Testis (tissue), 3 donors: ENCODE measurements around the gene ENTPD8. TPM values are rescaled to one million over a fixed set of nuclear protein-coding genes. Genes with fewer than 3 reads are reported as not detected.

Source experiments
- microRNA-seq, 2 donors: library from miRNA; unstranded; fragments of <30 nt; microRNA quantifications; one replicate each; pipeline ENCODE4, GENCODE V29; 2016; ENCODE audit warnings: borderline number of aligned reads in 2 of 2, borderline replicate concordance in 1 of 2
- polyA plus RNA-seq: library from polyadenylated mRNA; stranded (reverse); fragments of 350-450 nt; fragmentation: Illumina TruSeq; extraction: RNeasy Lipid Tissue Mini Kit (QIAGEN cat#74804); gene quantifications from one replicate; pipeline ENCODE4 v1.2.3, GENCODE V29; 2014; ENCODE audit warnings: low read depth, low replicate concordance; ENCODE audit not compliant: insufficient read depth
- total RNA-seq, 2 donors: library from RNA; depleted of rRNA; stranded (reverse); fragments of >200 nt; gene quantifications; one replicate each; pipeline ENCODE4 v1.2.3, GENCODE V29; 2016

ENTPD8 gene
- total and polyA plus RNA-seq, 3 donors from 2014 or later = 0.37 to 2.2 (median 2.0) TPM

Small RNA genes within 50 kb of the gene (microRNA-seq; reads per million reads assigned to microRNA genes)
- gene MIR7114 = 0 to 0.70 reads per million in 2 donors

Other genes starting within 250 kb of the ENTPD8 start
- 10 to 100 TPM; 25.9 to 35.2 TPM for gene TPRN, start 240.6 kb downstream of the ENTPD8 start, total RNA-seq
- gene TPRN, start 240.6 kb downstream of the ENTPD8 start, polyA plus RNA-seq = 17.2 TPM
- gene TMEM203, start 235.7 kb downstream of the ENTPD8 start, total RNA-seq = 10 to 100 TPM; 48.0 to 51.2 TPM
- gene TMEM203, start 235.7 kb downstream of the ENTPD8 start, polyA plus RNA-seq = 36.3 TPM
- gene NDOR1, start 235.7 kb downstream of the ENTPD8 start, total RNA-seq = 10 to 100 TPM; 27.5 to 29.1 TPM
- gene NDOR1, start 235.7 kb downstream of the ENTPD8 start, polyA plus RNA-seq = 21.9 TPM
- gene RNF208, start 219.1 kb downstream of the ENTPD8 start, total RNA-seq = 1 to 10 TPM; 3.0 to 4.1 TPM
- gene RNF208, start 219.1 kb downstream of the ENTPD8 start, polyA plus RNA-seq = 7.7 TPM
- gene CYSRT1, start 216.2 kb downstream of the ENTPD8 start, total RNA-seq = 1 to 10 TPM; 3.7 to 5.6 TPM
- gene CYSRT1, start 216.2 kb downstream of the ENTPD8 start, polyA plus RNA-seq = 3.0 TPM
- gene RNF224, start 213.9 kb downstream of the ENTPD8 start, total RNA-seq = under 1 TPM; 0.37 to 0.71 TPM
- gene RNF224, start 213.9 kb downstream of the ENTPD8 start, polyA plus RNA-seq = 0.17 TPM
- under 1 TPM; 0.24 to 0.25 TPM for gene SLC34A3, start 210.5 kb downstream of the ENTPD8 start, total RNA-seq
- 0.15 TPM for gene SLC34A3, start 210.5 kb downstream of the ENTPD8 start, polyA plus RNA-seq
- 100 to 1,000 TPM; 856 to 940 TPM for gene TUBB4B, start 200.1 kb downstream of the ENTPD8 start, total RNA-seq
- 1,777 TPM for gene TUBB4B, start 200.1 kb downstream of the ENTPD8 start, polyA plus RNA-seq
- gene STPG3, start 190.1 kb downstream of the ENTPD8 start, total RNA-seq = 10 to 100 TPM; 14.6 to 34.1 TPM
- 58.9 TPM for gene STPG3, start 190.1 kb downstream of the ENTPD8 start, polyA plus RNA-seq
- 10 to 100 TPM; 60.9 to 76.7 TPM for gene NELFB, start 186.0 kb downstream of the ENTPD8 start, total RNA-seq
- 55.0 TPM for gene NELFB, start 186.0 kb downstream of the ENTPD8 start, polyA plus RNA-seq
- gene TOR4A, start 163.6 kb downstream of the ENTPD8 start, total RNA-seq = 1 to 10 TPM; 3.4 to 4.5 TPM
- 2.1 TPM for gene TOR4A, start 163.6 kb downstream of the ENTPD8 start, polyA plus RNA-seq
- gene NRARP, start 139.1 kb downstream of the ENTPD8 start, total RNA-seq = 10 to 100 TPM; 14.4 to 40.6 TPM
- gene NRARP, start 139.1 kb downstream of the ENTPD8 start, polyA plus RNA-seq = 5.2 TPM
- 10 to 100 TPM; 15.5 to 24.5 TPM for gene EXD3, start 18.2 kb downstream of the ENTPD8 start, total RNA-seq
- 8.9 TPM for gene EXD3, start 18.2 kb downstream of the ENTPD8 start, polyA plus RNA-seq
- gene NOXA1, start 18.0 kb downstream of the ENTPD8 start, total RNA-seq = 1 to 10 TPM; 4.6 to 8.0 TPM
- gene NOXA1, start 18.0 kb downstream of the ENTPD8 start, polyA plus RNA-seq = 2.5 TPM
- 100 to 1,000 TPM in 1 of 2 donors, 10 to 100 TPM in 1; 81.7 to 105 TPM for gene NSMF, start 18.0 kb upstream of the ENTPD8 start, total RNA-seq
- 42.5 TPM for gene NSMF, start 18.0 kb upstream of the ENTPD8 start, polyA plus RNA-seq
- gene PNPLA7, start 109.0 kb upstream of the ENTPD8 start, total RNA-seq = 10 to 100 TPM; 10.9 to 17.8 TPM
- 4.2 TPM for gene PNPLA7, start 109.0 kb upstream of the ENTPD8 start, polyA plus RNA-seq
- 10 to 100 TPM; 29.8 to 55.0 TPM for gene MRPL41, start 110.5 kb upstream of the ENTPD8 start, total RNA-seq
- gene MRPL41, start 110.5 kb upstream of the ENTPD8 start, polyA plus RNA-seq = 25.9 TPM
- 10 to 100 TPM; 61.8 to 92.5 TPM for gene DPH7, start 137.6 kb upstream of the ENTPD8 start, total RNA-seq
- 34.7 TPM for gene DPH7, start 137.6 kb upstream of the ENTPD8 start, polyA plus RNA-seq
- 10 to 100 TPM; 73.8 to 81.0 TPM for gene ZMYND19, start 149.2 kb upstream of the ENTPD8 start, total RNA-seq
- 72.2 TPM for gene ZMYND19, start 149.2 kb upstream of the ENTPD8 start, polyA plus RNA-seq
- 10 to 100 TPM; 38.2 to 47.6 TPM for gene ARRDC1, start 164.3 kb upstream of the ENTPD8 start, total RNA-seq
- gene ARRDC1, start 164.3 kb upstream of the ENTPD8 start, polyA plus RNA-seq = 36.8 TPM
- 100 to 1,000 TPM; 193 to 207 TPM for gene EHMT1, start 177.6 kb upstream of the ENTPD8 start, total RNA-seq
- 116 TPM for gene EHMT1, start 177.6 kb upstream of the ENTPD8 start, polyA plus RNA-seq